Fibroblast of lung (primary cell): ENCODE measurements around the gene USP12. TPM values are rescaled to one million over a fixed set of nuclear protein-coding genes. Genes with fewer than 3 reads are reported as not detected.

ENCODE experiments used
- DNase-seq, 2 donors: peaks; one replicate each; pipeline versions ENCODE4 v3.0.0 to v3.0.0-alpha.2; 2010; ENCODE audit warnings: low read depth in 2 of 2
- H2AFZ ChIP-seq: 2 replicates; pipeline ENCODE4 v1.5.1; 2012; ENCODE audit warnings: low read length, control low read depth, inconsistent platforms
- H3K27ac ChIP-seq: 2 replicates; pipeline ENCODE4 v1.5.1; 2011; ENCODE audit warnings: low read length, control low read depth; ENCODE audit not compliant: insufficient read depth
- H3K27me3 ChIP-seq: 2 replicates; pipeline ENCODE4 v1.5.1; 2011; ENCODE audit warnings: mild to moderate bottlenecking, low read length; ENCODE audit not compliant: control insufficient read depth, insufficient read depth
- H3K36me3 ChIP-seq: 2 replicates; pipeline ENCODE4 v1.5.1; 2011; ENCODE audit warnings: low read length; ENCODE audit not compliant: control insufficient read depth, insufficient read depth
- H3K4me1 ChIP-seq: 2 replicates; pipeline ENCODE4 v1.5.1; 2011; ENCODE audit warnings: low read length; ENCODE audit not compliant: control insufficient read depth, insufficient read depth; ENCODE audit errors: extremely low read depth
- H3K4me2 ChIP-seq: 2 replicates; pipeline ENCODE4 v1.5.1; 2011; ENCODE audit warnings: low read length, control low read depth; ENCODE audit not compliant: insufficient read depth; ENCODE audit errors: extremely low read depth
- H3K4me3 ChIP-seq, 4 experiments: fragments of 200-600 bp in 1 of 4; sonication (generic) in 1 of 4; replicated peaks in 1 of 4; 2 replicates each; pipeline ENCODE4 v1.5.1; 2011 to 2016; ENCODE audit warnings: low read length in 4 of 4, low read depth in 3 of 4, mild to moderate bottlenecking in 3 of 4, control low read depth in 2 of 4, inconsistent platforms in 1 of 4, mixed read lengths in 1 of 4; ENCODE audit not compliant: insufficient read depth in 1 of 4; ENCODE audit errors: control extremely low read depth in 1 of 4
- H3K79me2 ChIP-seq: 2 replicates; pipeline ENCODE4 v1.5.1; 2012; ENCODE audit warnings: mild to moderate bottlenecking, low read length, inconsistent platforms; ENCODE audit not compliant: control insufficient read depth, insufficient read depth
- H3K9ac ChIP-seq: 2 replicates; pipeline ENCODE4 v1.5.1; 2011; ENCODE audit warnings: mild to moderate bottlenecking, low read length, control low read depth; ENCODE audit not compliant: insufficient read depth
- H3K9me3 ChIP-seq: 2 replicates; pipeline ENCODE4 v1.5.1; 2012; ENCODE audit warnings: low read depth, low read length; ENCODE audit not compliant: control insufficient read depth, insufficient read depth
- H4K20me1 ChIP-seq: 2 replicates; pipeline ENCODE4 v1.5.1; 2011; ENCODE audit warnings: low read length; ENCODE audit not compliant: control insufficient read depth, insufficient read depth; ENCODE audit errors: extremely low read depth
- EZH2 ChIP-seq: IDR thresholded peaks from 2 replicates; pipeline ENCODE4 v1.5.1; 2012; ENCODE audit warnings: low read length, control low read depth, mild to moderate bottlenecking; ENCODE audit errors: missing control alignments
- polyA plus RNA-seq, 2 donors: library from polyadenylated mRNA; depleted of rRNA in 1 of 2; stranded (reverse) in 1 of 2; unstranded in 1 of 2; fragments of >200 nt; gene quantifications; 2 replicates each; pipeline ENCODE4 v1.2.1, GENCODE V29; 2011 to 2012; ENCODE audit warnings: missing spikeins in 1 of 2
- total RNA-seq: library from RNA; depleted of rRNA; stranded (reverse); fragments of >200 nt; gene quantifications from 2 replicates; pipeline ENCODE4 v1.2.1, GENCODE V29; 2014
- TF ChIP-seq, protein P1 (sequence below), 2 donors: IDR thresholded peaks in 1 of 2; conservative IDR thresholded peaks in 1 of 2; 1 replicate in 1 of 2; 2 replicates in 1 of 2; pipeline ENCODE4 v1.5.1; 2011 to 2012; ENCODE audit warnings: low read length in 2 of 2, control low read depth in 1 of 2, inconsistent platforms in 1 of 2, low read depth in 1 of 2, mild to moderate bottlenecking in 1 of 2

The USP12 gene
- total and polyA plus RNA-seq, 2 donors (not counting 1 experiment from before 2014, with no cell fraction given) = 17.3 to 36.3 TPM

DNA sequence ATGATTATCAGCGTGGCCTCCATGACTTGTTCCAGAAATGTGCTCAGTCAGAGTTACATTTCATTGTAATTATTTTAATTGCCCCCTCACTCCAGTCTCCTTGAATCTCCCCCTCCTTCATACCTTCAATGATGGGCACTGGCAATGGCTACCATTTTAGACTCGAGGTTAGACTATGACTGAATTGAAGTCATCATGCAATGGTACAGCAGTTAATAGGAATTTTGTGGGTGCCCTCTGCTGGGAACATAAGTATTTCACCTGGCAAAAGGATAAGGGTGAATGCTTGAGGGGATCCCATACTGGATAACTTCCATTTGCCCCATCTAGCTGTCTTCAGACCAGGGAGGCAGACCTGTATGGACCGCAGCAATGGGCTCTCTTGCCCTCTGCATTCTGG is 32.2 kb upstream of the USP12 start:
- H3K9ac ChIP-seq = no peak overlapping the region
- no peaks in the 10 kb centered on the region for H3K36me3 ChIP-seq
- no peaks in the 10 kb centered on the region for H3K4me1 ChIP-seq
- no peak overlapping the region for H3K4me2 ChIP-seq
- H3K4me3 ChIP-seq = no peak overlapping the region
- peak in 1 of 2 donors; percentile 41 for DNase-seq
- H2AFZ ChIP-seq = no peak overlapping the region
- no peaks in the 10 kb centered on the region for H3K79me2 ChIP-seq
- no peaks in the 10 kb centered on the region for H3K27me3 ChIP-seq
- no peak overlapping the region for H3K27ac ChIP-seq
- TF ChIP-seq, protein P1, sequence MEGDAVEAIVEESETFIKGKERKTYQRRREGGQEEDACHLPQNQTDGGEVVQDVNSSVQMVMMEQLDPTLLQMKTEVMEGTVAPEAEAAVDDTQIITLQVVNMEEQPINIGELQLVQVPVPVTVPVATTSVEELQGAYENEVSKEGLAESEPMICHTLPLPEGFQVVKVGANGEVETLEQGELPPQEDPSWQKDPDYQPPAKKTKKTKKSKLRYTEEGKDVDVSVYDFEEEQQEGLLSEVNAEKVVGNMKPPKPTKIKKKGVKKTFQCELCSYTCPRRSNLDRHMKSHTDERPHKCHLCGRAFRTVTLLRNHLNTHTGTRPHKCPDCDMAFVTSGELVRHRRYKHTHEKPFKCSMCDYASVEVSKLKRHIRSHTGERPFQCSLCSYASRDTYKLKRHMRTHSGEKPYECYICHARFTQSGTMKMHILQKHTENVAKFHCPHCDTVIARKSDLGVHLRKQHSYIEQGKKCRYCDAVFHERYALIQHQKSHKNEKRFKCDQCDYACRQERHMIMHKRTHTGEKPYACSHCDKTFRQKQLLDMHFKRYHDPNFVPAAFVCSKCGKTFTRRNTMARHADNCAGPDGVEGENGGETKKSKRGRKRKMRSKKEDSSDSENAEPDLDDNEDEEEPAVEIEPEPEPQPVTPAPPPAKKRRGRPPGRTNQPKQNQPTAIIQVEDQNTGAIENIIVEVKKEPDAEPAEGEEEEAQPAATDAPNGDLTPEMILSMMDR (conservative IDR thresholded peaks at IDR 0.05 in 1 of 2, IDR thresholded peaks at IDR 0.05 in 1 of 2; ENCODE audit: low read depth in 1 of 2, low read length in 2 of 2) = peak in 1 of 2 donors; percentile 32
- TF ChIP-seq EZH2 = no peak
- no peaks in the 10 kb centered on the region for H3K9me3 ChIP-seq
- H4K20me1 ChIP-seq = no peaks in the 10 kb centered on the region

DNA sequence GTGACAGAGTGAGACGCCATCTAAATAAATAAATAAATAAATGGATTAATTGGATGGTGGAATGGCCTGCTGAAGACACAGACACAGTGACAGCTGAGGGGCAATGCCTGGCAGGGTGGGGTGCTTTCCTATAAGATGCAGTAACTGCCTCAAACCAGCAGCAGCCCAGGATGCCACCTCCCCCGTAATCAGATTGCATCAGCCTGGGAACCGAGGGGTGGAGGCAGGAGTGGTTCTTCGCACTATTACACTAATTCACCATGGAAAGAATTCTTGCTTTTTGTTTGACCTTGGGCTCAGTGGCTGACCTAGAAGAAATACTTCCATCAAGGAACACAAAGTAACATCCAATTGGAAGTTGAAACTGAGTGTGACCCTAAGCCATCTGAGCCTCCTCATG is 31.6 kb upstream of the USP12 start:
- TF ChIP-seq, protein P1 (conservative IDR thresholded peaks at IDR 0.05 in 1 of 2, IDR thresholded peaks at IDR 0.05 in 1 of 2; ENCODE audit: low read depth in 1 of 2, low read length in 2 of 2) = no peak
- no peak for TF ChIP-seq EZH2
- Histone ChIP-seq H2AFZ (no peak overlapping the region), H3K4me2 (no peak overlapping the region)

DNA sequence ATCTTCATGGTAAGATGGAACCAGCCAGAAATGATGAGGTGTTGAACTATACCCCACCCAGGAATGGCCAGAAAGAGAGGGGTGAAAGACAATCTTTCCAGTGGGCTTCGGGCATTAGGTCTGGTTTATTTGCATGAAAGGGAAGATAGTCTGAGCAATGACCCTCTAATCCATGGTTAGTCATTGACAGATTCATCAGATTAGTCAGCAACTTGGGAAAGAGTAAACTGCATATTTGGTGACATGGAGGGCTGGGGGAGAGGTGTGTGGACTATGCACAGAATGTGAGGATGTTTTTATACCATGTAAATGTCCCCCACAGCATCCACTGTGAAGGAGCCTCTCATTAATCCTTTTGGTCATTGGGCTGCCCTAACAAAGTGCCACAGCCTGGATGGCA is 30.1 kb upstream of the USP12 start:
- H3K9me3 ChIP-seq = no peaks in the 10 kb centered on the region
- DNase-seq = peak in 1 of 2 donors; percentile 23
- H4K20me1 ChIP-seq = no peaks in the 10 kb centered on the region
- no peaks in the 10 kb centered on the region for H3K4me1 ChIP-seq
- no peaks in the 10 kb centered on the region for H3K27me3 ChIP-seq
- no peaks in the 10 kb centered on the region for H3K79me2 ChIP-seq
- TF ChIP-seq, protein P1 (conservative IDR thresholded peaks at IDR 0.05 in 1 of 2, IDR thresholded peaks at IDR 0.05 in 1 of 2; ENCODE audit: low read depth in 1 of 2, low read length in 2 of 2) = no peak
- no peak for TF ChIP-seq EZH2
- H3K27ac ChIP-seq = no peak overlapping the region
- no peak overlapping the region for H3K4me2 ChIP-seq
- H2AFZ ChIP-seq = no peak overlapping the region
- H3K9ac ChIP-seq = no peak overlapping the region
- no peak overlapping the region for H3K4me3 ChIP-seq
- H3K36me3 ChIP-seq = no peaks in the 10 kb centered on the region

More for the DNA sequence above, 31.6 kb upstream of the USP12 start:
- no peaks in the 10 kb centered on the region for H4K20me1 ChIP-seq
- no peaks in the 10 kb centered on the region for H3K79me2 ChIP-seq
- H3K27ac ChIP-seq = no peak overlapping the region
- no peaks in the 10 kb centered on the region for H3K27me3 ChIP-seq
- H3K9me3 ChIP-seq = no peaks in the 10 kb centered on the region
- DNase-seq = no peak
- no peaks in the 10 kb centered on the region for H3K36me3 ChIP-seq
- no peak overlapping the region for H3K4me3 ChIP-seq
- H3K9ac ChIP-seq = no peak overlapping the region
- H3K4me1 ChIP-seq = no peaks in the 10 kb centered on the region
